Right atrium auricular region (tissue), 2 donors: ENCODE results near the gene EDIL3. TPM values are rescaled to one million over a fixed set of nuclear protein-coding genes. Genes with fewer than 3 reads are reported as not detected.

Experiments used
- DNase-seq: peaks from one replicate; pipeline ENCODE4 v3.0.0-alpha.2; 2019; ENCODE audit warnings: low spot score
- H3K27ac ChIP-seq, 2 donors: fragments of 200-600 bp; sonication (generic); 1 replicate in 1 of 2; 2 replicates in 1 of 2; pipeline ENCODE4 v1.5.1; 2016 to 2019
- H3K27me3 ChIP-seq, 2 donors: fragments of 200-600 bp; sonication (generic); one replicate each; pipeline versions ENCODE4 v1.5.1 to v1.6.0; 2017 to 2019
- H3K36me3 ChIP-seq: fragments of 200-600 bp; sonication (generic); one replicate; pipeline ENCODE4 v1.5.1; 2016
- H3K4me1 ChIP-seq, 2 donors: fragments of 200-600 bp; sonication (generic); one replicate each; pipeline versions ENCODE4 v1.5.1 to v1.6.0; 2017 to 2019
- H3K4me3 ChIP-seq, 2 donors: fragments of 200-600 bp; sonication (generic); 1 replicate in 1 of 2; 2 replicates in 1 of 2; pipeline ENCODE4 v1.5.1; 2017 to 2019; ENCODE audit warnings: mild to moderate bottlenecking in 1 of 2, moderate library complexity in 1 of 2
- H3K9me3 ChIP-seq, 2 donors: fragments of 200-600 bp; sonication (generic); one replicate each; pipeline ENCODE4 v1.5.1; 2019
- CTCF ChIP-seq, 2 donors: fragments of 200-600 bp; sonication (generic); IDR thresholded peaks; one replicate each; pipeline ENCODE4 v1.5.1; 2019; ENCODE audit warnings: antibody characterized with exemption in 2 of 2
- total RNA-seq, 2 donors: library from RNA; depleted of rRNA; stranded (reverse); fragments of >200 nt; gene quantifications; one replicate each; pipeline ENCODE4 v1.1.0, GENCODE V29; 2016

EDIL3 gene
- total RNA-seq, 2 donors from 2014 or later = 9.0 to 10.8 TPM

- no peak for TF ChIP-seq CTCF (IDR thresholded peaks at IDR 0.05)
- Histone ChIP-seq H3K4me1 (peaks cover 0 to 6% of the 10 kb centered on the region in 2 donors), H3K9me3 (no peaks in the 10 kb centered on the region), H3K4me3 (peak overlapping the region; percentile 53 to 57), H3K27ac (peak overlapping the region; percentile 31 to 46), H3K27me3 (no peaks in the 10 kb centered on the region), H3K36me3 (no peaks in the 10 kb centered on the region)
- no peak for DNase-seq
Measured at GRCh38 chr5:84381502-84382362, 2.9 kb downstream of the EDIL3 start.

DNA sequence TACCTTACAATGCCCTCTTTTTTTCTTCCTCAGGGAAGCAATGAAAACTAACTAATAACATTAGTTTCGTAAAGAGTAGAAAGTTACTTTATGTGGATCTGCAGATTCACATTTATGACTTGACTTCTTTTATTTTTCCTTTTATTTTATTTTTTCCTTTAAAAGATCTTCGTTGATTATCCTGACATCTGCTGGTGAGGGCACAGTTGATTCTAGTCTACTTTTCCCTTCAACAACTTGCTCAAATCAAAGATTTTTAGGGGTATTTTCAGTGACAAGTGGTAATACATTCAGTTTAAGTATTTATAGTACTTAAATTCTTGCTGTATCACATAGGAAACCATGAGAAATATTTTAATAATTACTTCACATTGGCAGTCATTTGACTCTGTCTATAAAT, 4.9 kb downstream of the EDIL3 start:
- TF ChIP-seq CTCF (IDR thresholded peaks at IDR 0.05) = no peak
- H3K4me1 ChIP-seq = peaks cover 0 to 6% of the 10 kb centered on the region in 2 donors
- H3K9me3 ChIP-seq = no peaks in the 10 kb centered on the region
- no peak overlapping the region for H3K27ac ChIP-seq
- H3K36me3 ChIP-seq = no peaks in the 10 kb centered on the region
- no peak for DNase-seq
- H3K4me3 ChIP-seq = no peak overlapping the region
- H3K27me3 ChIP-seq = no peaks in the 10 kb centered on the region

GRCh38 chr5:84378961-84379360, 5.7 kb downstream of the EDIL3 start:
- TF ChIP-seq CTCF (IDR thresholded peaks at IDR 0.05) = no peak
- no peak for DNase-seq
- Histone ChIP-seq H3K27ac (no peak overlapping the region), H3K4me3 (no peak overlapping the region), H3K4me1 (peaks cover 0 to 6% of the 10 kb centered on the region in 2 donors), H3K27me3 (no peaks in the 10 kb centered on the region), H3K36me3 (no peaks in the 10 kb centered on the region), H3K9me3 (no peaks in the 10 kb centered on the region)

GRCh38 chr5:84378420-84378819, 6.3 kb downstream of the EDIL3 start:
- no peak overlapping the region for H3K4me3 ChIP-seq

DNA sequence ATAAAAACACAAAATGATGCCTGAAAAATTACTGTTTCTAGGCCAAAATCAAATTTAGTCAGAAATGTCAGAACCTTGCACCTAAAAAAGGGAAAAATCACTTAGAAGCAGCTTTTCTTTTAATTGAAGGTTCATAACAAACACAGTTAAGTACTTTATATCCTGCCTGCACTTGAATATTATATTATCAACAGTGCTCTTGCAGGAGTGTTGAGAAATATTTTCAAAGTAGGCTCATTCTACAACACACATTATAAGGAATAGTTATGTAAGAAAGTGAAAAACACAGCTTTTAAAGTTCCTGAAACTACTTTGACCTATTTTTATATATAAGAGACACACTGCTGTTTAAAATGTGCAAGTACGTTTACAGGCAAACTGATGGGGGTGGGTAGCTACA, 8.3 kb downstream of the EDIL3 start:
- Histone ChIP-seq H3K4me3 (no peak overlapping the region), H3K36me3 (no peaks in the 10 kb centered on the region), H3K4me1 (no peaks in the 10 kb centered on the region), H3K27ac (no peak overlapping the region), H3K27me3 (no peaks in the 10 kb centered on the region), H3K9me3 (no peaks in the 10 kb centered on the region)
- no peak for DNase-seq
- no peak for TF ChIP-seq CTCF (IDR thresholded peaks at IDR 0.05)

More at GRCh38 chr5:84378420-84378819, 6.3 kb downstream of the EDIL3 start:
- TF ChIP-seq CTCF (IDR thresholded peaks at IDR 0.05) = no peak
- Histone ChIP-seq H3K4me1 (peaks cover 0 to 6% of the 10 kb centered on the region in 2 donors), H3K36me3 (no peaks in the 10 kb centered on the region), H3K27me3 (no peaks in the 10 kb centered on the region), H3K9me3 (no peaks in the 10 kb centered on the region), H3K27ac (no peak overlapping the region)
- no peak for DNase-seq
